22Rv1 (cell line): ENCODE results near the gene NMNAT2.

ENCODE experiments used
- H3K27ac ChIP-seq: fragments of 450-650 bp; 2 replicates; pipeline ENCODE4 v1.5.1; 2017
- ZFX ChIP-seq: fragments of 450-650 bp; IDR thresholded peaks from 2 replicates; pipeline ENCODE4 v1.6.1; 2017; ENCODE audit warnings: antibody characterized with exemption, borderline replicate concordance
- TF ChIP-seq, protein P1 (sequence below): fragments of 450-650 bp; IDR thresholded peaks from 2 replicates; pipeline ENCODE4 v1.5.1; 2017; ENCODE audit warnings: mild to moderate bottlenecking

NMNAT2 gene

GRCh38 chr1:183214021-183214970 is 203.9 kb downstream of the NMNAT2 start:
- H3K27ac ChIP-seq = no peak overlapping the region
- TF ChIP-seq, protein P1, sequence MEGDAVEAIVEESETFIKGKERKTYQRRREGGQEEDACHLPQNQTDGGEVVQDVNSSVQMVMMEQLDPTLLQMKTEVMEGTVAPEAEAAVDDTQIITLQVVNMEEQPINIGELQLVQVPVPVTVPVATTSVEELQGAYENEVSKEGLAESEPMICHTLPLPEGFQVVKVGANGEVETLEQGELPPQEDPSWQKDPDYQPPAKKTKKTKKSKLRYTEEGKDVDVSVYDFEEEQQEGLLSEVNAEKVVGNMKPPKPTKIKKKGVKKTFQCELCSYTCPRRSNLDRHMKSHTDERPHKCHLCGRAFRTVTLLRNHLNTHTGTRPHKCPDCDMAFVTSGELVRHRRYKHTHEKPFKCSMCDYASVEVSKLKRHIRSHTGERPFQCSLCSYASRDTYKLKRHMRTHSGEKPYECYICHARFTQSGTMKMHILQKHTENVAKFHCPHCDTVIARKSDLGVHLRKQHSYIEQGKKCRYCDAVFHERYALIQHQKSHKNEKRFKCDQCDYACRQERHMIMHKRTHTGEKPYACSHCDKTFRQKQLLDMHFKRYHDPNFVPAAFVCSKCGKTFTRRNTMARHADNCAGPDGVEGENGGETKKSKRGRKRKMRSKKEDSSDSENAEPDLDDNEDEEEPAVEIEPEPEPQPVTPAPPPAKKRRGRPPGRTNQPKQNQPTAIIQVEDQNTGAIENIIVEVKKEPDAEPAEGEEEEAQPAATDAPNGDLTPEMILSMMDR = no peak
- no peak for TF ChIP-seq ZFX

GRCh38 chr1:183212870-183213269 is 205.3 kb downstream of the NMNAT2 start:
- no peak for TF ChIP-seq ZFX
- TF ChIP-seq, protein P1 = no peak
- no peak overlapping the region for H3K27ac ChIP-seq

DNA sequence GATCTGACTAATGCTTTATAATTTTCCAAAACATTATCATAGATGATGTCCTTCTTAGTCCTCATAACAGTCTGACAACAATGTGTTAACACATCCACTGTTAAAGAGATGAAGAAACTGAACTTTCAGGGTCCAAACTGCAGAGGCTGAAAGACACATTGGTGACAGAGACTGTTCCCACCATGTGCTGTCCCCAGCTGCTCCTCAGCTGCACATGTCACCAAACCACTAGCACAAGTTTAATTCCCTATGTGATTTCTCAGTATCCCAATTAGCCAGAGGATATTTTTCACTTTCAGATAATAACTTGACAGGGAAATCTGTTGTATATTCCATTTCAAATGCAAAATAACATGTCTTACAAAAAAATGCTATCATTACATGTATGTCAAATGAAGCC is 207.5 kb downstream of the NMNAT2 start:
- no peak overlapping the region for H3K27ac ChIP-seq

DNA sequence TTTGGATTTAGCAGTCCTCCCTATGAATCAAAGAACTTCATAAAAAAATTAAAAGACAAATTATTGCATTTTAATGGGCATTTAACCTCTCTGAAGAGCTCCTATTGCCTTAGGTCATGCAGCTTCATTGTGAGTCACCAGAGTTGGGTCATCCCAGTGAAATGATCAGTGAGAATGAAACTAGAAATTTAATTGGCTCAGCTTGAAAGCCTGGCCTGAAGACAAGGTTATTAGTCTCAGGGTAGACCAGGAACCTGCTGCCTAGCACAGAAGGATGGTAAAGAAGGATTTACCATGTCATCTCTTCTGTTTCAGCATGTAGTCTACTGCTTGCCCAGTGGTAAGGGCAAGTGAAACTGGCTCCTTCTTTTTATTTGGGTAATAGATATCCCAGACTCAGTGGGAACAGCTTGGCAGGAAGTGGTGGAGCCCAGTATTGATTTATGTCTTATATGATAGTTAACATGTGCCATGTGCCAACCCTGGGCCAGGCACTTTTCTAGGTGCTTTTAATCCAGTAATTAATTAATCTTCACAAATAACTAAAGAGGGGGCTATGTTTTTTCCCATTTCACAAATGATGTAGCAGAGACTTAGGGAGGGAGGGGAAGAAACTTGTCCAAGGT is 208.5 kb downstream of the NMNAT2 start:
- TF ChIP-seq, protein P1 = no peak
- H3K27ac ChIP-seq = no peak overlapping the region

More for the DNA sequence above, 207.5 kb downstream of the NMNAT2 start:
- no peak for TF ChIP-seq ZFX
- TF ChIP-seq, protein P1 = no peak

DNA sequence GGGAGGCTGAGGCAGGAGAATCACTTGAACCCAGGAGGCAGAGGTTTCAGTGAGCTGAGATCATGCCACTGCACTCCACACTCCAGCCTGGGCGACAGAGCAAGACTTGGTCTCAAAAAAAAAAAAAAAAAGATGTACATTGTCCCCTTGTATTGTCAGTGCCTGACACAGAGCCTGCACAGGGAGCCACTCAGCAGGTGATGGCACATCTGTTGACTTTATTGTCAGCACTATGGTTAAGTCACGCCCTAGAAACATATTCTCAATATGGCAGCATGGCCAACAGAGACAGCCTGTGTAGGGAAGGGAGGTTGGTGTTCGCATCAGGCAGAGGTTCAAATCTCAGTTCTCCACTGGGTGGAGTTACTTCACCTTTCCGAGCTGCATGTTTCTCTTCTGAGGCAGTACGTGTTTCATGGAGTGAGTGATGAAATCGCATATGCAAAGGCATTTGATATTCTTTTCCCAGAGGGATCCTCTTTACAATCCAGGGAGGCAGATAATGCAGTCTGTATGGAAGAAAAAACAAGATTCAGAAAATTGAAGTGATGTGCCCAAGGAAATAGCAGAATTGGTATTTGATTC is 211.6 kb downstream of the NMNAT2 start:
- no peak for TF ChIP-seq ZFX
- TF ChIP-seq, protein P1 = no peak
- H3K27ac ChIP-seq = no peak overlapping the region

DNA sequence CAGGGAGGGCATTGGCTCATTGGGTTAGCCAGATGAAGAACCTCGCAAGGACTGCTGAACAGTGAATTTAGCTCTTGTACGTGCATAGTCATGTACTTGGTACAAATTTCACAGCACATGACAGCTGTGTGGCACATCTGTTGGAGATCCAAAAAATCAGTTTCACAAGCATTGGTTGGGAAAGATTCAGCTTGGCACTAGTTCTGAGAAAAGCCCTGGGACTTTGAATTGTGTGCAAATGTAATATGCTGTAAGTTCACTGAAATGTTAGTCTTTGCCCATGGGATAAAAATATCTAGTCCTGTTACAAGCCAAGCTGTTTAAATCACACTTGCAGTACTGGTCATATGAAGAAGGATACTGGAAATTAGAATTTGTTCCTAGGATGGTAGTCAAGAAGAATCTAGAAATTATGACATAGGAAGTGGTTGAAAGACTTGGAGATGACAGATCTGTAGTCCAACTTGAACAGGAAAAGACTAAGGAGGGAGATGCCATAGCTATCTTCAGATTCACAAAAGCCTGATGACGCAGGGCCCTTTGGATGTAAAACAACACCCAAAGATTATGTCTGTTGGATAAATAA is 212.9 kb downstream of the NMNAT2 start:
- TF ChIP-seq, protein P1 = no peak
- TF ChIP-seq ZFX = no peak
- H3K27ac ChIP-seq = no peak overlapping the region
